T-helper 2 cell treated with Interferon-gamma antibody and Interleukin-4, amounts not matched to agents 5 μg/mL and 100 μg/mL, for 36 hours (primary cell): ENCODE measurements around the gene CH25H.

Source experiments
- DNase-seq: peaks from one replicate; pipeline ENCODE4 v3.0.0; 2021; ENCODE audit warnings: low spot score
- H3K27ac Mint-ChIP-seq: one replicate; pipeline ENCODE4 v1.8.0; 2021; ENCODE audit warnings: mild to moderate bottlenecking, mixed read lengths
- H3K27me3 Mint-ChIP-seq: one replicate; pipeline ENCODE4 v1.8.0; 2021; ENCODE audit warnings: low read depth, mixed read lengths
- H3K36me3 Mint-ChIP-seq: one replicate; pipeline ENCODE4 v1.8.0; 2021; ENCODE audit warnings: low read depth, mixed read lengths
- H3K4me1 Mint-ChIP-seq: one replicate; pipeline ENCODE4 v1.8.0; 2021; ENCODE audit warnings: low read depth, mixed read lengths
- H3K4me3 Mint-ChIP-seq: one replicate; pipeline ENCODE4 v1.8.0; 2022; ENCODE audit warnings: mild to moderate bottlenecking, moderate library complexity, mixed read lengths
- H3K9me3 Mint-ChIP-seq: one replicate; pipeline ENCODE4 v1.8.0; 2021; ENCODE audit warnings: mixed read lengths

CH25H gene

DNA sequence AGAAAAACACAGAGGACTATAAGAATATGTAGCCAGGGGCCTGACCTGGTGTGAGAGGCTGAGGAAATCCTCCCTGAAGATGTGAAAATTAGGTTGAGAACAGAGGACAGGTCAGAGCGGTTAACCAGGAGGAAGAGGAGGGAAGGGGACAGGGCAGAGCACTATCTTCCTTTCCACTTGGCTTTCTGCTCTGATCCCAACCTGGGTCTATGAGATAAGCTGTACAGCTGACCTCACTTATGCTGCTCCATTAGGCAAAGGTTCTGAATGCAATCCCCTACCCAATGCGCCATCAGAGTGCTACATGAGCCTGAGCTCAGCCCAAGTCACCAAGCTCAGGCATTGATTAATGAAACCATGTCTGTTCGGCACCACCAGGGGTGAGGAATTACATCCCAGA lies 33.9 kb upstream of the CH25H start:
- Mint-ChIP-seq H3K36me3 (no peaks in the 10 kb centered on the region), H3K27me3 (no peaks in the 10 kb centered on the region), H3K27ac (no peak overlapping the region), H3K4me1 (no peaks in the 10 kb centered on the region), H3K9me3 (no peaks in the 10 kb centered on the region), H3K4me3 (no peak overlapping the region)
- no peak for DNase-seq

DNA sequence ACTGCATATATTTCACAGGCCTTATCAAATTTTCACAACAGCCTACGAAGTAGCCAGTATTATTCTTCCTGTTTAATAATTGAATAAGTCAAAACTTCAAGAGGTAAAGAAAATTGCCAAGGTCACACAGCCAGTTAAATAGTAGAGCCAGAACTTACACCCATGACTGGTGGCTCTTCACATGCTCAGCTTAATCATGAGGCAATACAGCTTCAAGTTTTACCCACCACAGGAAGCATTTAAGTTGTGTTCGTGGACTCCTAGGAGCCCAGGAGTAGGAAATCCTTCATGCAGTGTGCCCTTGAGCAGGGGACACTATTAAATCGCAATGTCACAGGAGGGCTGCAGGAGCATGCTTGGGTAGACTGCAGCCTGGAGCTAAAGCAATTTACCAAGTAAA lies 33.4 kb upstream of the CH25H start:
- Mint-ChIP-seq H3K27me3 (no peaks in the 10 kb centered on the region), H3K9me3 (no peaks in the 10 kb centered on the region), H3K4me1 (no peaks in the 10 kb centered on the region), H3K4me3 (no peak overlapping the region), H3K36me3 (no peaks in the 10 kb centered on the region), H3K27ac (no peak overlapping the region)
- no peak for DNase-seq

DNA sequence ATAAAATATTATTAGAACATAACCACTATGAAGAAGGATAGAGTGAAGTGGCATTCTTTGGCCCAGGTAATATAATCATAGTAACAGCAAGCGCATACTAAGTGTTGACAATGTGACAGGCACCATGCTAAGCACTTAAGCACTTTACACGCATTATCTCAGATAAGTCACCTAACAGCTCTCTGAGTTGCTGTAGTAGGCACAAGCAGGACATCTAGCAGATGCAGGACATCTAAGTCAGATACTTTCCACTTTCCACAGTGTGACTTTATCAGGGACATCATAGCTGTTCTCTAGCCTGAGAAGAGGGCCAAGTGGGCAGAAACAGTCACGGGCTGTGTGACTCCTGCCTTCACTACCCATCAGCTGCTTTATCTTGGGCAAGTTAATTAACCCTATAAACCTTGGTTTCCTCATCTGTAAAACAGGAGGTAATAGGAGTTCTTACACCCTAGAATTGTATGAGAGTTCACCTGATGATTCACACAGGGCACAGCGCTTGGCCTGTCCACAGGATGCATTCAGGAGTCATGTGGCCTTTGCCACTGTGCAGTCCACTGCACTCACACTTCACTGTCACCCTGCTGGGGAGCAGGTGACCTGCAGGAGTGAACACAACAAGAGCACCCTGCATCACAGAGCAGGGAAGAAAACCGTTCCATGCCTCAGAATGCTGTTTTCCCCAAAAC lies 32.0 kb upstream of the CH25H start:
- Mint-ChIP-seq H3K9me3 (no peaks in the 10 kb centered on the region), H3K36me3 (no peaks in the 10 kb centered on the region), H3K27ac (no peak overlapping the region), H3K27me3 (no peaks in the 10 kb centered on the region), H3K4me3 (no peak overlapping the region), H3K4me1 (no peaks in the 10 kb centered on the region)
- no peak for DNase-seq

DNA sequence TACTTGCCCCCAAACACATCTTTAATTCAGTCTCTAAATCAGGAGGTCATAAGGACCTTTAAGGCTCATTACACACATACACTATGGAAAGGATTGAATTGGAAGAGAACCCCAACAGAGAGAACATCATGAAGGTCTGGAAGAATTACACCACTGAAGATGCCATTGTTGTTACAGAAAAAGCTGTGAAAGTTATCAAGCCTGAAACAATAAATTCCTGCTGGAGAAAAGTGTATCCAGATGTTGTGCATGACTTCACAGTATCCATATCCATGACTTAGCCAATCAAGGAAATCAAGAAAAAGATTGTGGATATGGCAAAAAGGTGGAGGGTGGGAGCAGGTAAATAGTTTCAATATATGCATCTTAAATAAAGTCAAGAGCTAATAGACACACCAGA lies 30.7 kb upstream of the CH25H start:
- Mint-ChIP-seq H3K4me3 (no peak overlapping the region), H3K27me3 (no peaks in the 10 kb centered on the region), H3K36me3 (no peaks in the 10 kb centered on the region), H3K4me1 (no peaks in the 10 kb centered on the region), H3K9me3 (no peaks in the 10 kb centered on the region), H3K27ac (no peak overlapping the region)
- no peak for DNase-seq

DNA sequence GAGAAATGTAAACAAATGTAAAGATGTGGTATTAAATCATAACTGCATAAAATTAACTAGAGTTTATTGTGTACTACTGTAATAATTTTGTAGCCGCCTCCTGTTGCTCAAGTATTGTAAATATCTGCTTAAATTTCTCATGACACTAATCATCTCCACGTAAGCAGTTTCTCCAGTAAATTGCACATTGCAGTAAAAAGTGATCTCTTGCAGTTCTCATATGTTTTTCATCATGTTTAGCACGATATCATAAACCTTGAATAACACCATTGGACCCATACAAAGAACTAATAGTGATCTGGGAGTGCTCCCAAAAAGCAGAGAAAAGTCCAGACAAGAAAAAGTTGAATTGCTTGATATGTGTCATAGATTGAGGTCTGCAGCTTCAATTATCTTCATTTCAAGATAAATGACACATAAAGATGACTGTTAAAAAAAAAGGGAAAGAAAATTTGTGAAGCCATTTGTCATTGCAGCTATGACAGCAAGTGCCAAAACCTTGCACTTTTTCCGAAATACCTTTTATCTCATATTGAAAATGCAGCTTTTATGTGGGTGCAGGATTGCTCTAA lies 29.2 kb upstream of the CH25H start:
- no peak overlapping the region for H3K27ac Mint-ChIP-seq
- H3K4me3 Mint-ChIP-seq, result no peak overlapping the region
- no peak for DNase-seq
- H3K4me1 Mint-ChIP-seq, result no peaks in the 10 kb centered on the region
- H3K9me3 Mint-ChIP-seq, result no peaks in the 10 kb centered on the region
- H3K27me3 Mint-ChIP-seq, result no peaks in the 10 kb centered on the region
- H3K36me3 Mint-ChIP-seq, result no peaks in the 10 kb centered on the region

DNA sequence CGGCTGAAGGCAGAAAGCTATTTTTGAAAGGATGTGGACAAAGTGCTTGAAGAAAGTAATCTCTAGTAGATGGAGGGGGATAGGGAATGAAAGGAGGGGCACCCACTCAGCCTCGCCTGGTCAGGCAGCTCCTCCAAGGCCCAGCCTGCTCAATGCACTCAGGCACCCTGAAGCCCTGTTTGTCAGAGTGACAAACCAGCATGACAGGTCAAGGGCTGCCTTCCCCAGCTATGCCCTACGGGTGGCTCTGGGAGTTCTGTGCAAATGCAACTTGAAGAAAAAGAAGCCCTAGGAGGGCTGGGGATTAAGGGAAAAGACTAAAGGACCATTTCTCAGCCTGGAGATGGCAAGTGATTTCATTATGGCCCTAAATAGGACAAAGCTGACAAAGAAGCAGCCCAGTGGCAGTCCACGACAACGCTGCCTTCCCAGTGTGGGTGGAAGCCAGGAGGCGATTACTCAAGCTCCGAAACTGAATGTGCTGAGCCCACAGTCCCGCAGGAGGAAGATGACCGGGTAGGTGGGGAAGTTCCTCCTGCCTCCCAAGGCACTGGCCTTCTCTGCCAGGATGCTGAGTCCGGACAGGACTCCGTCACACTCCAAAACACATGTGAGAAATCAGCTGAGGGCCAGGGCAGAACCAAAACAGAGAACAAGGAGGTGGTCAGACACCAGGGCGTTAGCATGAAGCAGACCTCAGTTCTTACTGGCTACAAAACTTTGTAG lies 28.1 kb upstream of the CH25H start:
- H3K4me1 Mint-ChIP-seq, result no peaks in the 10 kb centered on the region
- no peak overlapping the region for H3K27ac Mint-ChIP-seq
- H3K36me3 Mint-ChIP-seq, result no peaks in the 10 kb centered on the region
- no peaks in the 10 kb centered on the region for H3K9me3 Mint-ChIP-seq
- no peaks in the 10 kb centered on the region for H3K27me3 Mint-ChIP-seq
- no peak for DNase-seq
- H3K4me3 Mint-ChIP-seq, result no peak overlapping the region

DNA sequence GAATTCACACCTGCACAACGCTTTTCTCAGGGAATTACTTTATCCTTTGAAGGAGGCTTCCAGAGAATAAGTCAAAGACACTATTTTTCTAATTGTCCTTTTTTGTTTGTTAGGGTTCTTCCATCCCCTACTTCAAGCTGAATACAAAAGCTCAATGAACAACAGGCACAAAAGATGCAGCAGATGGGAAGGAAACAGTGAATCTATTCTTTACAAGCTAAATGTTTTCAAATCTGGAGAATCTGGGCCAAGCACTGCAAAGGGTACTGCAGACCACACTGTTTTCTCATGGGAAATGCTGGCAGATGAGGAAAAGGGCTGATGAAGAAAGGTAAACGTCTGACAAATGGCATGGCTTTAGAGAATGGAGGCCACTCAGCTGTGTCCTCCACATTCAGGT lies 25.9 kb upstream of the CH25H start:
- Mint-ChIP-seq H3K27me3 (no peaks in the 10 kb centered on the region), H3K9me3 (no peaks in the 10 kb centered on the region), H3K4me3 (no peak overlapping the region), H3K4me1 (no peaks in the 10 kb centered on the region), H3K27ac (no peak overlapping the region), H3K36me3 (peaks cover 2% of the 10 kb centered on the region)
- no peak for DNase-seq

DNA sequence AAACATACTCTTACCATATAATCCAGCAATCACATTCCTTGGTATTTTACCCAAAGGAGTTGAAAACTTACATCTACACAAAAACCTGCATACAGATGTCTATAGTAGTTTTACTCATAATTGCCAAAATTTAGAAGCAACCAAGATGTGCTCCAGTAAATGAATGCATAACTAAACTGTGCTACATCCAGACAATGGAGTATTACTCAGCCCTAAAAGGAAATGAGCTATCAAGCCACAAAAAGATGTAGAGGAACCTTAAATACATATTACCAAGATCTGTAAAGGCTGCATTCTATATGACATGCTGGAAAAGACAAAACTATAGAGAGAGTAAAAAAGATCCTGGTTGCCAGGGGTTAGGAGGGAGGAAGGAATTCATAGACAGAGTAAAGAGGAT lies 21.8 kb upstream of the CH25H start:
- Mint-ChIP-seq H3K27ac (no peak overlapping the region), H3K9me3 (no peaks in the 10 kb centered on the region), H3K36me3 (peaks cover 4% of the 10 kb centered on the region), H3K27me3 (no peaks in the 10 kb centered on the region), H3K4me1 (no peaks in the 10 kb centered on the region), H3K4me3 (no peak overlapping the region)
- no peak for DNase-seq

DNA sequence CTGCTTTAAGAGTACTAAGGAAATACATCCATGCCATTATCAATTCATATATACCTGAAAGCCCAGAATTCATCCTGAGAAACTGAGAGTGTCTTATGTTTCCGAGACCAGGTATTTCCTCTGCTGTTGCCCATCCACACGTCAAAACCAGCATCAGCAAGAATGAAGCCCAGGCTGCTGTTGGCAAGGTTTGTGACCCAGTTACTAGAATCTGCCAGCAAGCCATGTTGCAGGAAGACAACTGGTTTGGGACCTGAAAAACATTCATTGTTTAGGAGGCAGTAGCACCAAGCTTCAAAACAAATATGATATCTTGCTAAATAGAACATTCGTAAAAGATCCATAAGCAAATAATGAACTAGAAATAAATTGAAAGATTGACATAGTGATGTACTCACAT lies 21.0 kb upstream of the CH25H start:
- Mint-ChIP-seq H3K4me1 (no peaks in the 10 kb centered on the region), H3K27me3 (no peaks in the 10 kb centered on the region), H3K9me3 (no peaks in the 10 kb centered on the region), H3K36me3 (peaks cover 4% of the 10 kb centered on the region), H3K27ac (no peak overlapping the region), H3K4me3 (no peak overlapping the region)
- DNase-seq, result no peak

DNA sequence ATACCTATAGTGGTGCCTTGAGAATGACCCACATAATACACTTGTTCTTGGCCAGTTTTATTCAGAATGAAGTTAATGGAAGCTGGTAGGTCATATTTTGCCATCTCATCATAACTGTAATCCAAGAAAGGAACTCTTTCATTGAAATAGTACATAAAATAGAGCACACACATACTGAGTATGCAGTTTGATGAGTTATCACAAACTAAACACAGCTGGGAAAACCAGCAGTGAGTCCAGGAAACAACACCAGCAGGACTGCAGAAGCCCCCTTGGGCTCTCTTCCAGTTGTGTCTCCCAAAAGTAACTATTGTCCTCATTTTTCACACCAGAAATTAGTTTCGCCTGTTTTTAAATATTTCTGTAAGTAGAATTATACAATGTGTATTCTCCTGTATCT lies 19.8 kb upstream of the CH25H start:
- H3K9me3 Mint-ChIP-seq, result no peaks in the 10 kb centered on the region
- peaks cover 4% of the 10 kb centered on the region for H3K36me3 Mint-ChIP-seq
- H3K4me1 Mint-ChIP-seq, result no peaks in the 10 kb centered on the region
- no peak overlapping the region for H3K4me3 Mint-ChIP-seq
- H3K27me3 Mint-ChIP-seq, result no peaks in the 10 kb centered on the region
- no peak overlapping the region for H3K27ac Mint-ChIP-seq
- no peak for DNase-seq

DNA sequence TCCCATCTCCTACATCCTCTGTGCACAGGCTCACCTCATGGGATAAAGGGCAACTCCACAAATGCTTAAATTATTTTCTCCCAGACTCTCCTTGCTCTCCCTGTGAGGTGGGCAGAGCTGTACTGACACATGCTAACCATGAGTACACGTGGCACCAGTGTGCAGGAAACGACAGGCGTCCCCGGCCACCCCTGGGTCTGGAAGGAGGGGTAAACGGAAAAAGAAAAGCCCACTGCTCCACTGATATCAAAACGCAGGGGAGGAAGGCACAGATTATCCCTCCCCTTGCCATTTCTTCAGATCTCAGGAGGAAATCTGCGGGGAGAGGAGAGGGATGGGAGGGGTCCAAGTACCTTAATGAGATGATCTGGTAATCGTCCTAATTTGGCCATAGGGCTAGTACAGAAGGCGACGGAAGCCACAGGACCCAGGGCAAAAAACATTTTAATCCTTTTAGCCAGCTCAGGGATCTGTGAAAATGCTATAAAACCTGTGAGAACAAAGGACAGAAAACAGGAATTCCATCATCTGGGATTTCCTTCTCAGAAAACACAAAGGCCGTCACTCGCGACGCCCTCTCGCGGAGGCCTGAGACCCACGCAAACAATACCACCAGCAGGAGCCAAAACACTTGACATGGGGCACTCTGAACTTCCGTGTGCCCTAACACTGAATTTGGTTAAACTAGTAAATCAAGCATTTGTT lies 17.8 kb upstream of the CH25H start:
- no peak for DNase-seq
- Mint-ChIP-seq H3K27ac (no peak overlapping the region), H3K27me3 (no peaks in the 10 kb centered on the region), H3K4me3 (no peak overlapping the region), H3K9me3 (no peaks in the 10 kb centered on the region), H3K36me3 (peaks cover 4% of the 10 kb centered on the region), H3K4me1 (no peaks in the 10 kb centered on the region)

DNA sequence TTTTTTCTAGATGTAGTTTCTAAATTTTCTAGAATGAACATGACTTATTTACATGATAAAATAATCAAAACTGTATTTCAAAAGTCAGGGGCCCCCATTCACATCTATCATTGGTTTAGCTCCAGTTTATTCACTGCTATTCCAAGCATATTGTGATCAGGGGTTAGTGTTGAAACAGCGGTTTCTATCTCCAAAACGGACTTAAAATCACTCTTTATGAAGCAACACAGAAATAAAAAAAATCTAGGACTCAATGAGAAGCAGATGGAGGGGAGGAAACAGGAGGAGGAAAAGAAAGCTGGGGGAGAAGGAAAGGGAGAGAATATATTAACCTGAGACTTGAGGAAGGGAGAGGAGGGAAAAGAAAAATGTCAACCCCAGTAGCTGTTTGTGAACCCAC lies 14.8 kb upstream of the CH25H start:
- Mint-ChIP-seq H3K27me3 (no peaks in the 10 kb centered on the region), H3K27ac (no peak overlapping the region), H3K9me3 (no peaks in the 10 kb centered on the region), H3K36me3 (peaks cover 1% of the 10 kb centered on the region), H3K4me1 (peaks cover 6% of the 10 kb centered on the region), H3K4me3 (no peak overlapping the region)
- DNase-seq, result no peak

DNA sequence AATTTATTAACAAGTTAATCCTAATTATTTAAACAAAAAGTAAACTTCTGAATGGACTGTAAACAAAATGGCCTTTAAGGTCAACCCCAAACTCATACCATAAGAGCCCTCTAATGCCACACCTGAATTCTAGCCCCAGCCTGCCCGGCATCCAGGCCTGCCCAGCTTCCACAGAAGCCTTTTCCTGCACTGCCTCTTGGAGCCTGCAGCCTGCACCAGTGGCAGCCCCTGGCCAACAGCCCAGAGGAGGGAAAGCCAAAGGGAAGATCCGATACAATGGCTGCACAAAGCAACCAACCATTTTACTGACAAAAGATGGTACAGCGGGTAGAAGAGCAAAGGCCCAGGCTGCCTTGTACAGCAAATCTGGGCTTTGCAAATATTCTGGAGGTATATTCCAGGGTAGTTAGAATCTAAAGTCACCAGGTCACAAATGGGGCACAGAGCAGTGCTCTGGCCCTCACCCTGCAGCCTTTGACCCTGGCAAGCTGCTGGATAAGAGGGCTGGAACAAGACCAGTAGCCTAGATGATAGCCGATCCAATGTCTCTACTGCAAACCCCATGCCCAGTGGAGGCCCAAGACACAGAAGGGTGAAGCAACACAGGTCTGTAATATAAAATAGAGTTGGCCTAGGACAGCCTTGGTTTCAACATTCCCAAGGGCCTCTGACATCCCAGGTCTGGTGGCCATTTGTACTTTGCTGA lies 12.5 kb upstream of the CH25H start:
- Mint-ChIP-seq H3K4me1 (peaks cover 6% of the 10 kb centered on the region), H3K27me3 (no peaks in the 10 kb centered on the region), H3K36me3 (no peaks in the 10 kb centered on the region), H3K27ac (no peak overlapping the region), H3K4me3 (no peak overlapping the region), H3K9me3 (no peaks in the 10 kb centered on the region)
- DNase-seq, result no peak
